Uterus (tissue), 2 donors: ENCODE results near the gene BCAR3.

Source experiments
- CTCF ChIP-seq, 4 experiments: fragments of 200-600 bp in 2 of 4; fragments of 450-650 bp in 2 of 4; sonication (generic) in 2 of 4; IDR thresholded peaks; one replicate each; pipeline ENCODE4 v1.5.1; 2016 to 2019; ENCODE audit warnings: antibody characterized with exemption in 4 of 4, mild to moderate bottlenecking in 2 of 4, moderate library complexity in 1 of 4
- POLR2A ChIP-seq, 2 donors: fragments of 450-650 bp; IDR thresholded peaks; one replicate each; pipeline ENCODE4 v1.6.1; 2016; ENCODE audit warnings: antibody characterized with exemption in 2 of 2, mild to moderate bottlenecking in 1 of 2, moderate library complexity in 1 of 2

GRCh38 chr1:93730621-93731020, 49.0 kb upstream of the BCAR3 start:
- TF ChIP-seq CTCF (IDR thresholded peaks at IDR 0.05) = no peak
- TF ChIP-seq POLR2A (IDR thresholded peaks at IDR 0.05) = no peak
